HG03342 (cell line): Measurements from ENCODE around the gene PTPN7.
A peak's percentile ranks its signal among the peaks of the same experiment; 100 is the strongest.
"Not testable (repeated sequence)": the region's sequence is repeated elsewhere in the genome, so short reads cannot be mapped to it uniquely, and the experiment has no call there.

Experiments used
- ATAC-seq: cut with Tn5 transposase; IDR thresholded peaks from one replicate; pipeline ENCODE4 v1.9.1; 2021; ENCODE audit warnings: mild to moderate bottlenecking, moderate library complexity; ENCODE audit not compliant: unreplicated experiment

Gene PTPN7

GRCh38 chr1:202167708-202168415 is 7.5 kb upstream of the PTPN7 start:
- ATAC-seq: no peak

DNA sequence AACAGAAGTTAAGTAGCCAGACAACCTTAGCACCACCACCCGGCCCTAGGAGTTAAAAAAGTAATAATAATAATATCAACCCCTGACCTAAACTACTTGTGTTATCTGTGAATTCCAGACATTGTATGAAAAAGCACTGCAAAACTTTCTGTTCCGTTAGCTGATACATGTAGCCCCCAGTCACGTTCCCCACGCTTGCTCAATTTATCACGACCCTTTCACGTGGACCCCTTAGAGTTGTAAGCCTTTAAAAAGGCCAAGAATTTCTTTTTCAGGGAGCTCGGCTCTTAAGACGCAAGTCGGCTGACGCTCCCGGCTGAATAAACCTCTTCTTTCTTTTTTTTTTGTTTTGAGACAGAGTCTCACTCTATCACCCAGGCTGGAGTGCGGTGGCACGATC is 6.7 kb upstream of the PTPN7 start:
- not testable (repeated sequence) for ATAC-seq

GRCh38 chr1:202165942-202166843 is 5.8 kb upstream of the PTPN7 start:
- ATAC-seq: no peak

DNA sequence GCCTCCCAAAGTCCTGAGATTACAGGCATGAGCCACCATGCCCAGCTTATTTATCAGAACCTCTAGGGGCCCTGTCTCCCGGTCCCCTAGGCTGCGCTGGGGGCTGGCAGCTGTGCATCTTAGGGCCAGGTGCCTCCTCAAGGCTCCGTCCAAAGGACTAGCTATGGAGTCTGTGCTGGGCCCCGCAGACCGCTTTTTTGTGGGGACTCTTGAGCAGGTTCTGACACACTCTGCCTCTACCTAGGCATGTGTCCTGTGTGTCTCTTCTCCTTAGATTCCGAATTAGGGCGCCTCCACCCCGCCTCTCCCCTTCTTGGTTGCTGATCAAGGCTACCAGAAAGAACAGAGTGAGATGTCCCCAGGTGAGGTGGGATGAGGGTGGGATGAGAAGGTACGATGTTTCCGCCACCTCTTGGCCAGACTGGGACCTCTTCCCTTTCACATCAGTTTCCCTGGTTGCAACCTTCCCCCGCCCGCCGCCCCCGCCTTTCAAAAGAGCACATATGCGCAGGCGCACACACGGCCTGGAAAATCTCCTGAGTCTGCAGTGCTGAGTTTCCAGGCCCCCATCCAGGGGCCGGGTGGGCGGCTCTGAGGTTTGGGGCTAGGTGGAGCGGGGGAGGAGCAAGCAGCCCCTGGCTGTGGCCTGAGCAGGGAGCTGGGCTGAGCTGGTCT is 5.0 kb upstream of the PTPN7 start:
- ATAC-seq: no peak

DNA sequence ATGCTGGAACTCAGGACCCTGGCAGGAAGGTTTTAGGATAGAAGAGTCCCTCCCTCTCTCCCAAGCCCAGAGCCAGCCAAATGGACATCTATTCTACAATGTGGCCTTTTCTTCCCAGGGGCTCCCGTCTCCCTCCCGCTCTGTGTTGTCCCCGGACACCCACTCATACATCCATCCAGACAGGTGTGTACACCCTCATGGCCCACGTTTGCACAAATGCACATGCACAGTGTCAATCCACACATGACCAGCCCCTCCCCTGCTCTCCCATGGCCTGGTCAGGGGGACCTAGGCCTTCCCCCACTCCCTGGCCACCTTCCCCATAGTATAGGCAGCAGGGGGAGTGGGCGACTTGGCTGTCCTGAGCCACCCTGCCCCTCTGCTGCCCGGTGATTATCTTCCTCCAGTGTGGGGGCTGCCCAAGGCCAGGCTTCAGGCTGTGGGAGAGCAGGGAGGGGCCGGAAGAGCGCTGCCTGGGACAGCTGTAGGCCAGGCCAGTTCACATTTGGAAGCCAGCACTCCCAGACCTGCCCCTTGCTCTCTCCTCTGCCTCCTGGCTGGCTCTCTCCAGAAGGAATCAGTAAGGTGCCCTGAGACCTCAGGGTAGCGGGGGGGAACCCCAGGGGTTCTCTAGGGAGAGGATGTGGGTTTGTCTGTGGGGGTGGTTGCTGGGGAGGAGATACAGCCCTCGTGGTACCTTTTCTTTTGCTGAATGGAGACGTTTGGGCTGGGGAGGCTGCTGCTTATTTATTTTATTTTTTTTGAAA is 4.1 kb upstream of the PTPN7 start:
- peak; percentile 52 for ATAC-seq

DNA sequence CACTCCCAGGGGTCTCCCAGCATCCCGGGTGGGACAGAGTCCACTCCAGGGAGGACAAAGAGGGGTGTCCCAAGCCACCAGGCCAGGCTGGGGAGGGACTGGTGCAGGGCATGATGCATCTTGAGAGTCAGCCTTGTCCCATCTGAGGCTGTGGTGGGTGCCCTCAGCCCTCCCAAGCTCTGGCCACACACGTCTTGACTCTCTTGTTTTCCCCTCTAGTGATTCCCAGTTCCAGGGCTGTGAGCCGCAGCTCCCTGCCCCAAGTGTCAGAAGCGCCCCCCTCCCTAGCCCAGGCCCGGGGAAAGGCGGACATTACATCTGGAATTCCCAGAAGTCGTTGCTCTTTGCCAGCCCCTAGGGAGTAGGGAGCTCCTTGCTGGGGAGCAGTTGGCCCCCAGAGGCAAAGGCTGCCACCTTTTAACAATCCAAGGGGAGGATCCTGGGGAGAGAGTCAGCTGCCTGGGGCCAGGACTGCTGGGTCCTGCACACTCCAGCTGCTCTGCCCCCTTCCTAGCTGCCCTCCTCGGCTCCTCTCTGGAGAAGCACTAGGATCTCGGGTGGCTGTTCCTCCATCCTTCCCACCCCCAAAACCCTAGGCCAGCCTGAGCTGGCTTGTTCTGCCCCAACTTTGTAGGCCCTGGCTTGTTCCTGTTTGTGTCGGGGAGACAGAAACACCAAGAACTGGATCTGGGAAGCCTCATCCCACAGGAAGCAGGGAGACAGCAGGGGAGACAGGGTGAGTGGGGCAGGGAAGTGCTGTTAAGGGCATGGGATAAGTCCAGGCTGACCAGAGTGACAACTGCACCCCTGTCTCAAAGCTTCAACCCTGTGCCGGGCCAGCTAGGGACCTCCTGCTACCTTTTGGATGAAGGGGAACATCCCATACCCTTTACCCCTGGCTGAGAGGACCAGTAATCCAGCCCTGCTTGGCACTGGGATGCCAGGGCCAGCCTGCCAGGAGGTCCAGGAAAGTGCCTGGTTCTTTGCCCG is 3.2 kb upstream of the PTPN7 start:
- ATAC-seq: no peak

DNA sequence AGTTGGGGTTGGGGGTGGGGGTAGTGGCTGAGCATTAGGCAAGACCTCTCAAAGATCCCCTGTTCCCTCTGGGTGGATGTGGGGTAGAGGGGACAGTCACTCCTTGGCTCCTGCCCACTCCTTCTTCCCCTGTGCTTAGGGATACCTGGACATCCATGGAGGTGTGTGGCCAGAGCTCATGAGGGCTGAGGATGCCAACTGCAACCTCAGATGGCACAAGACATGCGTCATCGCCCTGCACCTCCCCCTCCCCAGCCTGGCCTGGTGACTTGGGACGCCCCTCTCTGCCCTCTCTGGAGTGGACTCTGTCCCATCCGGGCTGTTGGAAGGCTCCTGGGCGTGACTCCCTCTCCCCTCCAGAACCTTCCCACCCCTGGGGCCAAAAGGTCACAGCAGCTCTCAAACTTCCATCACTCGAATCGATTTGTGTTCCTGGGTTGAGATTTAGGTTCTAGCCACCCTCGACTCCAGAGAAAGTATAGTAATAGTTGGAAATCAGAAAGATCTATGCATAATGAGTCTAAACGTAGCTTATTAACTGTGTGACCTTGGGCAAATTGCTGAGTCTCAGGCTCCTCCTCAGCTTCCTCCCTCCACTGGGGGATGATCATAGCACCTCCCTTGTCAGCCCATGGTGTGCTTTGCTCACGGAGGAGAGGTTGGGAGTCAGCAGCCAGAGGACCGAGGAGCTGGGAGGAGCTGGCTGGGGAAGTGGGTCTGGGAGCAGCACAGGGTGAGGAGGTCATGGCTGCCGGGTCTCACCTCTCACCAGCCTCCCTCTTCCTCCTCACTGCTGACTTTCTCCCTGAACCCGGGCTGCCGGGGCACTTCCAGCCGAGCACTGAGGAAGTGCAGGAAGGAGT is 2.2 kb upstream of the PTPN7 start:
- no peak for ATAC-seq

- ATAC-seq: peak; percentile 34
Observed at GRCh38 chr1:202162047-202162417, 1.6 kb upstream of the PTPN7 start.

DNA sequence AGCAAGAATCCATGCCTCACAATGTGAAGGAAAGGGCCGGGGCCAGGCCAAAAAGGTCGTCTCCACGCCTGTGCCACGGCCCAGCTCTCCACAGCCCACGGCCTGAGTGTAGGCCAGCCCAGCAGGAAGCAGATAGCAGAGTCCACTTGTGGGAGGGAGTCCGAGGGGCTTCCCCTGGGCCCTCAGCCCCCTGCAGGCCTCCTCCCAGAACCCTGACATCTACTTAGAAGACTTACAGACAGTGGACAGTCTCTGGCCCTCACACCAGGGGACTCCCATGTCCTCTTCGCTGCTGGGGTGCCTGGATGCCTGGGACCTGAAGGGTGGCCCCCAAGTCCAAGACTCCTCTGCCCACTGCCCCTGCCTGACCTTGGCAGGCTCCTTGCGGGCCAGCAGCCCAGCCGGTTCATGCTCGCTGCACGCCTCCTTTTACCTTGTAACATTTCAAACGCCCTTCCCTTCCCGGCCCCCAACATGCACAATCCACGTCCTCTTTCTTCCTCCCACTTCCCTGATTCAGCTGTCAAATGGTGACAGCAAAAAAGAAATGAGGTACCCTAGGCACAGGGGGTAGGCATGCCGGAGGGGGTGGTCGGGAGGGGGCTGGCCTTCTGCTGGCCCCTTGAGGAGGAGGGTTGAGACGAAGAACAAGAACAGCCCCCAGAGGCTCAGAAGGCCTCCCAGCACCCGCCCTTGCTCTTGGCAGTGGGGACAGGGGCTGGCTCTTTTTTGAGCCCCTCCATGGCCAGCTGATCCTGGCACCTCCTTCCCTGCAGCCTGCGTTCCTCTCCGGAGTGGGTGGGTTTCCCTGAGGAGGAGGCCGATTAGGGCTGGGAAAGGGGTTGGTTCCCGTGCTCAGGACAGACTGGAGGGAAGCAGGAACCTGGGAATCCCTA is 997 bp upstream of the PTPN7 start:
- ATAC-seq: no peak

GRCh38 chr1:202159534-202160371 is 649 bp downstream of the PTPN7 start:
- no peak for ATAC-seq

DNA sequence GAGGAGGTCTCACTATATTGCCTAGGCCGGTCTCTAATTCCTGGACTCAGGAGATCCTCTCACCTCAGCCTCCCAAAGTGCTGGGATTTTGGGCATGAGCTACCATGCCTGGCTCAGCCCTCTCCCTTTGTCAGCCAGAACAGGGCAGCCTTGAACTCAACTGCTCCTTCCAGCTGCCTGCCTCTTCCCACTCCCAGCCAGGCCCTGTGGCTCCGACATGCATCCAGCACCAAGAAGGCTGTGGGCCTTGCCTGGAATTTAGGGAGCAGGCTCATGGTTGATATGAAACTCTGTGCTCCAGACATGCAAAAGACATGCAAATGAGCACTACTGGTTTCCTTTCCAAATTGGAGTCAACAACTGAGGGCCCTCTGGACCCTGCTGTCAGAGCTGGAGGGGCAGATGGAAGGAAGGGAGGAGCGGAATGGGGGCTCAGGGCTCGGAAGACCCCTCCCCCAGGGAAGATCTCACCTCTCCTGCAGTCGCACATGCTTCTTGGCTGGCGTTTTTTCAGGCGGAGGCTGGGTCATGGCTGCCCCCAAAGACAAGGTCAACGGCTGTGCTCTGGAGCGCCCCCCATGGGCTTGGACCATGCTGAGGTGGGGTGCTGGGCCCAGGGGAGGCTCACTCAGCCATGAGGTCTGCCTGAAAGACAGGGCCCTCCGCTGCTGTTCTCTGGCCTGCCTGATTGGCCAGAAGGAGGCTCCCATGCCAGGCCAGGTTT is 1.4 kb downstream of the PTPN7 start:
- ATAC-seq: no peak

- no peak for ATAC-seq
Observed at GRCh38 chr1:202157945-202158344, 2.5 kb downstream of the PTPN7 start.

- ATAC-seq: no peak
Observed at GRCh38 chr1:202156590-202156989, 3.8 kb downstream of the PTPN7 start.

DNA sequence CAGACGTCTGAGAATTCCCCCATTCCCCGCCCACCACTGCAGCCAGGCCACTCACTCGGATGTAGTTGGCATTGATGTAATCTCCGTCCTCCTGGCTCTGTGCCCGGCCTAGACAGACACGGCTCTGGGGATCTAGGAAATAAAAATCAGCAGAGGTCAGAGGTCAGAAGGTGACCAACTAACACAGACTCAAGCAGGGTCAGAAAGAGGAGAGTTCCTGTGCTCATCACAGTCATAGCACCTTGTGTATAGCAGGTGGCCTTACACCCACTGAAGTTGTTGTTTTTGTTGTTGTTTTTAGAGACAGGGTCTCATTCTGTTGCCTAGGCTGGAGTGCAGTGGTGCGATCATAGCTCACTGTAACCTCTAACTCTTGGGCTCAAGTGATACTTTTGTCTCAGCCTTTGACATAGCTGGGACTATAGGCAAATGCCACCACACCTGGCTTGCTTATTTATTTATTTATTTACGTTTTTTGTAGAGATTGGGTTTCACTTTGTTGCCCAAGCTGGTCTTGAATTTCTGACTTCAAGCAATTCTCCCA is 4.9 kb downstream of the PTPN7 start:
- no peak for ATAC-seq

GRCh38 chr1:202154766-202155477 is 5.5 kb downstream of the PTPN7 start:
- ATAC-seq: no peak
